ENCODE measurements around the gene OOSP3. TPM values are rescaled to one million over a fixed set of nuclear protein-coding genes. Genes with fewer than 3 reads are reported as not detected.
"Not testable (repeated sequence)": the region's sequence is repeated elsewhere in the genome, so short reads cannot be mapped to it uniquely, and the experiment has no call there.

OOSP3 gene
- total RNA-seq, 4 donors from 2014 or later: not detected

DNA sequence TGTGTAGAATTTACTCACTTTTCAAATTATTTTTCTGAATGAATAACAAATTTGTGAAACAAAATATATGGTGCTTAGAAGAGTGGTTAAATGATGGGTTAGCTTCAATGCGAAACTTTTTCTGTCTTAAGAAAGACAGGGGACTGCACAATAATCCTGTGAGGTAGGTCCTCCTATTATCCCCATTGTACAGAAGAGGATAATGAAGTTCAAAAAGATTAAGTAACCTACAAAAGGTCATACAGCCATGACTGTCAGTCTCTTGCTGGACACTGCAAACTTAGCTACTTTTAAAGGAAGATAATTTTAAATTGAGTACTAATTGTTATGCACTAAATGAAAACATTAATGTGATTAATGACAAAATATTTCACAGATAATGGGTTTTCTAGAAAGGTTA is 5.0 kb downstream of the OOSP3 start:
- 93 to 100% methylated on average over 1 of the region's 1 CpG for WGBS, 2 donors (ENCODE audit: low coverage in 1 of 2)
- TF ChIP-seq POLR2A (IDR thresholded peaks at IDR 0.05) (no peak), EP300 (IDR thresholded peaks at IDR 0.05) (no peak), POLR2AphosphoS5 (IDR thresholded peaks at IDR 0.05) (no peak)
- TF ChIP-seq, protein P1, sequence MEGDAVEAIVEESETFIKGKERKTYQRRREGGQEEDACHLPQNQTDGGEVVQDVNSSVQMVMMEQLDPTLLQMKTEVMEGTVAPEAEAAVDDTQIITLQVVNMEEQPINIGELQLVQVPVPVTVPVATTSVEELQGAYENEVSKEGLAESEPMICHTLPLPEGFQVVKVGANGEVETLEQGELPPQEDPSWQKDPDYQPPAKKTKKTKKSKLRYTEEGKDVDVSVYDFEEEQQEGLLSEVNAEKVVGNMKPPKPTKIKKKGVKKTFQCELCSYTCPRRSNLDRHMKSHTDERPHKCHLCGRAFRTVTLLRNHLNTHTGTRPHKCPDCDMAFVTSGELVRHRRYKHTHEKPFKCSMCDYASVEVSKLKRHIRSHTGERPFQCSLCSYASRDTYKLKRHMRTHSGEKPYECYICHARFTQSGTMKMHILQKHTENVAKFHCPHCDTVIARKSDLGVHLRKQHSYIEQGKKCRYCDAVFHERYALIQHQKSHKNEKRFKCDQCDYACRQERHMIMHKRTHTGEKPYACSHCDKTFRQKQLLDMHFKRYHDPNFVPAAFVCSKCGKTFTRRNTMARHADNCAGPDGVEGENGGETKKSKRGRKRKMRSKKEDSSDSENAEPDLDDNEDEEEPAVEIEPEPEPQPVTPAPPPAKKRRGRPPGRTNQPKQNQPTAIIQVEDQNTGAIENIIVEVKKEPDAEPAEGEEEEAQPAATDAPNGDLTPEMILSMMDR (IDR thresholded peaks at IDR 0.05): no peak
- peaks cover 0 to 15% (median 0%) of the 10 kb centered on the region in 3 donors for H3K9me3 ChIP-seq
- no peaks in the 10 kb centered on the region for H3K4me1 ChIP-seq
- ATAC-seq: no peak
- no peaks in the 10 kb centered on the region for H3K27me3 ChIP-seq
- H3K4me3 ChIP-seq: no peak overlapping the region
- no peak overlapping the region for H3K27ac ChIP-seq
- H3K36me3 ChIP-seq: no peaks in the 10 kb centered on the region

DNA sequence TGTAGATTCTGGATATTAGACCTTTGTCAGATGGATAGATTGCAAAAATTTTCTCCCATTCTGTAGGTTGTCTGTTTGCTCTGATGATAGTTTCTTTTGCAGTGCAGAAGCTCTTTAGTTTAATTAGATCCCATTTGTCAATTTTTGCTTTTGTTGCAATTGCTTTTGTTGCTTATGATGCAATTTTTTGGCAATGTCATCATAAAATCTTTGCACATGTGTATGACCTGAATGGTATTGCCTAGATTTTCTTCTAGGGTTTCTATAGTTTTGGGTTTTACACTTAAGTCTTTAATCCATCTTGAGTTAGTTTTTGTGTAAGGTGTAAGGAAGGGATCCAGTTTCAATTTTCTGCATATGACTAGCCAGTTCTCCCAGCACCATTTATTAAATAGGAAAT is 8.6 kb downstream of the OOSP3 start:
- H3K27ac ChIP-seq, H3K36me3 ChIP-seq, ATAC-seq, H3K4me1 ChIP-seq, H3K27me3 ChIP-seq, H3K4me3 ChIP-seq: not testable (repeated sequence)
- peaks cover 0 to 43% (median 0%) of the 10 kb centered on the region in 3 donors for H3K9me3 ChIP-seq

DNA sequence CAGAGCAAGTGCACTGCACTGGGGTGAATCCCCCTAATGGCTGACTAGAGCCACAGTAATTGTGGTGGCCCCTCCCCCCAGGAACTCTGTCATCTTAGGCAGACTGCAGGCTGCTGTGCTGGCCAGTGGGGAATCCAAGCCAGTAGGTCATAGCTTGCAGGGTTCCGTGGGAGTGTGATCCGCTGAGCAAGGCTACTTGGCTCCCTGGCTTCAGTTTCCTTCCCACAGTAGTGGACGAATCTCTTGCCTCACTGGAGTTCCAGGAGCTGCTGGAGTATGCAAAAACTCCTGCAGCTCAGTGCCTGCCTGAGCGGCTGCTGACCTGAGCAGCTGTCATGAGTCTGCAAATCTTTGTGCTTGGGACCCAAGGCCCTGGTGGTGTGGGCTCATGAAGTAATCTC is 13.2 kb downstream of the OOSP3 start:
- Histone ChIP-seq H3K4me3 (no peak overlapping the region), H3K36me3 (no peaks in the 10 kb centered on the region), H3K4me1 (no peaks in the 10 kb centered on the region), H3K27me3 (no peaks in the 10 kb centered on the region), H3K9me3 (peaks cover 0 to 43% (median 0%) of the 10 kb centered on the region in 3 donors), H3K27ac (no peak overlapping the region)
- TF ChIP-seq POLR2AphosphoS5 (IDR thresholded peaks at IDR 0.05) (no peak), POLR2A (IDR thresholded peaks at IDR 0.05) (no peak)
- TF ChIP-seq, protein P1 (IDR thresholded peaks at IDR 0.05): no peak
- no CpG with 5 or more reads among the region's 4 CpGs for WGBS, 2 donors (ENCODE audit: low coverage in 1 of 2)
- ATAC-seq: no peak

DNA sequence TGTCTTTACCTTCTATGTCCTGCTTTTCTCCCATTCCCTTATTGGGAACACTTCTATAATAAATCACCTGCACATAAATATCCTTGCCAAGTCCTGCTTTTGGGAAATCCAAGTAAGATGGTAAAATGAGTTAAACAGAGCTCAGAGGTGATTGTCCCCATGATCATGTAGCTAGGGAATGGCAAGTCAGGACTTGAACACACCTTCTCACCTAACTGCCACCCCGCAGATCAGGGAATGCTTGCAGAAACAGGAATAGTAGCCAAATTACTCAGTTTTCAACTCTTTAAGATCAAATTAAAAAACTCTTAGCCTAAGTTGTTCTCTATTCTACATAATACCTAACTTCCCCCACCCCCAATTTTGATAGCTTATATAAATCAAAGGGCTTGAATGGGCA is 16.0 kb downstream of the OOSP3 start:
- ATAC-seq: no peak
- Histone ChIP-seq H3K27me3 (no peaks in the 10 kb centered on the region), H3K27ac (no peak overlapping the region), H3K36me3 (no peaks in the 10 kb centered on the region), H3K4me1 (no peaks in the 10 kb centered on the region), H3K4me3 (no peak overlapping the region), H3K9me3 (peaks cover 0 to 18% (median 0%) of the 10 kb centered on the region in 3 donors)
- WGBS, 2 donors (ENCODE audit: low coverage in 1 of 2): 83 to 100% methylated on average over 1 of the region's 1 CpG
- TF ChIP-seq, protein P1 (IDR thresholded peaks at IDR 0.05): no peak
- TF ChIP-seq EP300 (IDR thresholded peaks at IDR 0.05) (no peak), POLR2A (IDR thresholded peaks at IDR 0.05) (no peak), POLR2AphosphoS5 (IDR thresholded peaks at IDR 0.05) (no peak)

DNA sequence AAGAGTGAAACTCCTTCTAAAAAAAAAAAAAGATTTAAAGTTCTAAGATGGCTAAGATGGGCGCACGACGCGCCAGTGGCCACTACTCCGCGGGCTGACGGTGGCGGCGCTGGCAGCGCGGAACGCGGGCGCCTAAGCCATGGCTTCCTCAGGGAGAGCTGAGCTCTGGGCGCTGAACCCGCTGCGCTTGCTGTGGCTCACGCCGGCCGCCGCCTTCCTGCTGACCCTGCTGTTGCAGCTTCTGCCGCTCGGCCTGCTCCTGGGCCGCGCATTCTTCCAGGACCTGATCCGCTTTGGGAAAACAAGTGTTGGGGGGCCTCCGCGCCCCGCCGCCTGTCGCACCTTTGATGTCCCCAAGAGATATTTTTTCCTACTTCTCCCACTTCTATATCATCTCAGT is 19.5 kb downstream of the OOSP3 start:
- no peaks in the 10 kb centered on the region for H3K27me3 ChIP-seq
- no peaks in the 10 kb centered on the region for H3K9me3 ChIP-seq
- 96% methylated on average over 15 to 25 of the region's 31 CpGs for WGBS, 2 donors (ENCODE audit: low coverage in 1 of 2)
- no peak for ATAC-seq
- peaks cover 0 to 7% (median 0%) of the 10 kb centered on the region in 3 donors for H3K4me1 ChIP-seq
- TF ChIP-seq POLR2AphosphoS5 (IDR thresholded peaks at IDR 0.05): no peak
- TF ChIP-seq, protein P1 (IDR thresholded peaks at IDR 0.05): no peak
- no peak for TF ChIP-seq POLR2A (IDR thresholded peaks at IDR 0.05)
- TF ChIP-seq EP300 (IDR thresholded peaks at IDR 0.05): no peak
- H3K36me3 ChIP-seq: no peaks in the 10 kb centered on the region
- H3K4me3 ChIP-seq: no peak overlapping the region
- H3K27ac ChIP-seq: no peak overlapping the region
